Measurements from ENCODE around the gene CISH.

CISH gene

GRCh38 chr3:50656417-50657195 lies 45.0 kb upstream of the CISH start:
- H3K4me3 ChIP-seq (ENCODE audit: low read depth, low read length), result no peak overlapping the region
- no peak for TF ChIP-seq CTCF (IDR thresholded peaks at IDR 0.05; ENCODE audit: low read depth, low read length)

- no peak overlapping the region for H3K4me3 ChIP-seq (ENCODE audit: low read depth, low read length)
- no peak for TF ChIP-seq CTCF (IDR thresholded peaks at IDR 0.05; ENCODE audit: low read depth, low read length)
These were observed 43.6 kb upstream of the CISH start for GRCh38 chr3:50655009-50655830.

GRCh38 chr3:50653937-50654595 lies 42.5 kb upstream of the CISH start:
- H3K4me3 ChIP-seq (ENCODE audit: low read depth, low read length), result no peak overlapping the region
- TF ChIP-seq CTCF (IDR thresholded peaks at IDR 0.05; ENCODE audit: low read depth, low read length), result no peak

- TF ChIP-seq CTCF (IDR thresholded peaks at IDR 0.05; ENCODE audit: low read depth, low read length), result peak; percentile 28; the same call in 1 of the 2 replicates
- no peak overlapping the region for H3K4me3 ChIP-seq (ENCODE audit: low read depth, low read length)
These were observed 41.1 kb upstream of the CISH start for GRCh38 chr3:50652709-50653108.

- TF ChIP-seq CTCF (IDR thresholded peaks at IDR 0.05; ENCODE audit: low read depth, low read length), result no peak
- H3K4me3 ChIP-seq (ENCODE audit: low read depth, low read length), result no peak overlapping the region
These were observed 40.5 kb upstream of the CISH start for GRCh38 chr3:50651920-50652529.

GRCh38 chr3:50651445-50651844 lies 39.9 kb upstream of the CISH start:
- no peak for TF ChIP-seq CTCF (IDR thresholded peaks at IDR 0.05; ENCODE audit: low read depth, low read length)
- no peak overlapping the region for H3K4me3 ChIP-seq (ENCODE audit: low read depth, low read length)
